ENCODE results near the gene DNAJB7.

DNA sequence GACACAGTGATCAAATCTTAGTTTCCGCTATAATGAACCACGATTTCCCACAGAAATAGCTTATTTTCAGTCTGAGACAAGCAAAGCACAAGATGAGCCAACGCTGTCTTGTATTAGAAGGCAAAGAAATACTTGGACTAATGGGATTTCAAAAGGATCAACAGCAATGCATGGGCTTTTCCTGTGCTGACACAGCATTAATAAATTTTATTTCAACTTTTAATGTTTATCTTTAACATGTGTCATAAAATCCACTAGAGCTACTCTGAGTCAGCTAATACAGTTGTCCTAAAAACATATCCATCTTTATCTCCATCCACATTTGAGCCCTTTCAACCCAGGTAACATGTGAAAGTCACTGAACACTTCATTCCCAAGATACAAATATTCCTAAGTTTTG, 27.3 kb downstream of the DNAJB7 start:
- TF ChIP-seq CTCF (conservative IDR thresholded peaks at IDR 0.05; ENCODE audit: low read depth, low read length) (no peak), EZH2 (IDR thresholded peaks at IDR 0.05; ENCODE audit: low read length, unreplicated experiment) (no peak)

Measured in PC-3 (cell line).